Measurements from ENCODE around the gene CCDC70. TPM values are rescaled to one million over a fixed set of nuclear protein-coding genes. Genes with fewer than 3 reads are reported as not detected.
A peak's percentile ranks its signal among the peaks of the same experiment; 100 is the strongest.
"Not testable (repeated sequence)": the region's sequence is repeated elsewhere in the genome, so short reads cannot be mapped to it uniquely, and the experiment has no call there.

CCDC70 gene
- total RNA-seq, 2 donors from 2014 or later = not detected

- Mint-ChIP-seq H3K27ac (no peak overlapping the region), H3K36me3 (no peaks in the 10 kb centered on the region), H3K9me3 (no peaks in the 10 kb centered on the region)
- no peak for ATAC-seq
- DNase-seq (ENCODE audit: low spot score in 2 of 2) = no peak
These were observed 12.9 kb downstream of the CCDC70 start for GRCh38 chr13:51874651-51875050.

GRCh38 chr13:51879133-51879532, 17.4 kb downstream of the CCDC70 start:
- peaks cover 0 to 11% of the 10 kb centered on the region in 2 donors for H3K9me3 Mint-ChIP-seq
- peaks cover 5 to 10% of the 10 kb centered on the region in 2 donors for H3K36me3 Mint-ChIP-seq
- H3K27ac Mint-ChIP-seq = peak overlapping the region in 1 of 2 donors; percentile 18
- ATAC-seq = peak in 1 of 2 donors; percentile 94
- no peak for DNase-seq (ENCODE audit: low spot score in 2 of 2)

GRCh38 chr13:51881296-51881695, 19.5 kb downstream of the CCDC70 start:
- H3K27ac Mint-ChIP-seq = no peak overlapping the region
- H3K9me3 Mint-ChIP-seq = peaks cover 0 to 11% of the 10 kb centered on the region in 2 donors
- ATAC-seq (no peak), DNase-seq (ENCODE audit: low spot score in 2 of 2) (no peak)
- H3K36me3 Mint-ChIP-seq = peaks cover 5 to 10% of the 10 kb centered on the region in 2 donors

GRCh38 chr13:51882570-51883225, 20.9 kb downstream of the CCDC70 start:
- no peak for ATAC-seq
- Mint-ChIP-seq H3K36me3 (peaks cover 5 to 10% of the 10 kb centered on the region in 2 donors), H3K27ac (no peak overlapping the region), H3K9me3 (peaks cover 0 to 11% of the 10 kb centered on the region in 2 donors)
- no peak for DNase-seq (ENCODE audit: low spot score in 2 of 2)

GRCh38 chr13:51883226-51883600, 21.4 kb downstream of the CCDC70 start:
- DNase-seq (ENCODE audit: low spot score in 2 of 2) = no peak
- Mint-ChIP-seq H3K27ac (no peak overlapping the region), H3K9me3 (peaks cover 0 to 11% of the 10 kb centered on the region in 2 donors), H3K36me3 (peaks cover 5 to 10% of the 10 kb centered on the region in 2 donors)
- no peak for ATAC-seq

GRCh38 chr13:51885651-51886050, 23.9 kb downstream of the CCDC70 start:
- peaks cover 5 to 9% of the 10 kb centered on the region in 2 donors for H3K36me3 Mint-ChIP-seq
- peaks cover 0 to 11% of the 10 kb centered on the region in 2 donors for H3K9me3 Mint-ChIP-seq
- H3K27ac Mint-ChIP-seq = no peak overlapping the region
- no peak for DNase-seq (ENCODE audit: low spot score in 2 of 2)
- no peak for ATAC-seq

GRCh38 chr13:51887468-51887867, 25.7 kb downstream of the CCDC70 start:
- no peak overlapping the region for H3K27ac Mint-ChIP-seq
- ATAC-seq = no peak
- peaks cover 0 to 5% of the 10 kb centered on the region in 2 donors for H3K36me3 Mint-ChIP-seq
- DNase-seq (ENCODE audit: low spot score in 2 of 2) = no peak
- H3K9me3 Mint-ChIP-seq = no peaks in the 10 kb centered on the region

- Mint-ChIP-seq H3K27ac (no peak overlapping the region), H3K9me3 (no peaks in the 10 kb centered on the region), H3K36me3 (no peaks in the 10 kb centered on the region)
- no peak for ATAC-seq
- DNase-seq (ENCODE audit: low spot score in 2 of 2) = no peak
These were observed 30.9 kb downstream of the CCDC70 start for GRCh38 chr13:51892657-51893056.

- Mint-ChIP-seq H3K27ac (no peak overlapping the region), H3K36me3 (no peaks in the 10 kb centered on the region), H3K9me3 (no peaks in the 10 kb centered on the region)
- ATAC-seq = no peak
- DNase-seq (ENCODE audit: low spot score in 2 of 2) = no peak
These were observed 32.5 kb downstream of the CCDC70 start for GRCh38 chr13:51894239-51894638.

GRCh38 chr13:51895906-51896888, 34.4 kb downstream of the CCDC70 start:
- no peaks in the 10 kb centered on the region for H3K36me3 Mint-ChIP-seq
- ATAC-seq (peak; percentile 51 to 83), DNase-seq (ENCODE audit: low spot score in 2 of 2) (peak in 1 of 2 donors; percentile 46)
- H3K9me3 Mint-ChIP-seq = no peaks in the 10 kb centered on the region
- H3K27ac Mint-ChIP-seq = no peak overlapping the region

- no peaks in the 10 kb centered on the region for H3K36me3 Mint-ChIP-seq
- no peak for ATAC-seq
These were observed 38.7 kb downstream of the CCDC70 start for GRCh38 chr13:51900471-51900870.

GRCh38 chr13:51902776-51903175, 41.0 kb downstream of the CCDC70 start:
- H3K36me3 Mint-ChIP-seq = no peaks in the 10 kb centered on the region
- ATAC-seq (no peak), DNase-seq (ENCODE audit: low spot score in 2 of 2) (no peak)
- H3K9me3 Mint-ChIP-seq = no peaks in the 10 kb centered on the region
- no peak overlapping the region for H3K27ac Mint-ChIP-seq

More at GRCh38 chr13:51900471-51900870, 38.7 kb downstream of the CCDC70 start:
- DNase-seq (ENCODE audit: low spot score in 2 of 2) = no peak
- Mint-ChIP-seq H3K27ac (no peak overlapping the region), H3K9me3 (no peaks in the 10 kb centered on the region)

GRCh38 chr13:51905787-51906186, 44.0 kb downstream of the CCDC70 start:
- ATAC-seq (no peak), DNase-seq (ENCODE audit: low spot score in 2 of 2) (no peak)
- H3K9me3 Mint-ChIP-seq = no peaks in the 10 kb centered on the region
- H3K36me3 Mint-ChIP-seq = no peaks in the 10 kb centered on the region
- no peak overlapping the region for H3K27ac Mint-ChIP-seq

GRCh38 chr13:51906581-51906980, 44.8 kb downstream of the CCDC70 start:
- H3K27ac Mint-ChIP-seq = peak overlapping the region in 1 of 2 donors; percentile 17
- H3K9me3 Mint-ChIP-seq = no peaks in the 10 kb centered on the region
- ATAC-seq = no peak
- H3K36me3 Mint-ChIP-seq = no peaks in the 10 kb centered on the region
- DNase-seq (ENCODE audit: low spot score in 2 of 2) = no peak

- ATAC-seq (peak; percentile 63 to 80), DNase-seq (ENCODE audit: low spot score in 2 of 2) (no peak)
- Mint-ChIP-seq H3K36me3 (no peaks in the 10 kb centered on the region), H3K9me3 (no peaks in the 10 kb centered on the region), H3K27ac (peak overlapping the region in 1 of 2 donors; percentile 17)
These were observed 45.4 kb downstream of the CCDC70 start for GRCh38 chr13:51907040-51907732.

GRCh38 chr13:51909265-51909664, 47.5 kb downstream of the CCDC70 start:
- peak in 1 of 2 donors; percentile 39 for ATAC-seq

GRCh38 chr13:51910508-51910907, 48.7 kb downstream of the CCDC70 start:
- ATAC-seq = no peak
- Mint-ChIP-seq H3K27ac (peak overlapping the region in 1 of 2 donors; percentile 16), H3K36me3 (no peaks in the 10 kb centered on the region), H3K9me3 (no peaks in the 10 kb centered on the region)
- no peak for DNase-seq (ENCODE audit: low spot score in 2 of 2)

More at GRCh38 chr13:51909265-51909664, 47.5 kb downstream of the CCDC70 start:
- not testable (repeated sequence) for DNase-seq (ENCODE audit: low spot score in 2 of 2); H3K36me3 Mint-ChIP-seq; H3K9me3 Mint-ChIP-seq
- H3K27ac Mint-ChIP-seq = peak overlapping the region; percentile 16 to 41

All from activated naive CD4-positive, alpha-beta T cell treated with anti-CD3 and anti-CD28 coated beads, Interleukin-2, amount 50 U/mL, for 72 hours (primary cell).